Activated T-helper 1 cell treated with anti-CD3 and anti-CD28 coated beads, Interleukin-12 subunit alpha, Interleukin-12 subunit beta, Interleukin-2, Interleukin-4 antibody, amounts not matched to agents 30 ng/mL and 10 ng/mL and 1 ng/mL, durations not matched to agents 14 hours and 24 hours and 36 hours (primary cell): ENCODE data around the gene SLC16A2. TPM values are rescaled to one million over a fixed set of nuclear protein-coding genes. Genes with fewer than 3 reads are reported as not detected.

Experiments used
- DNase-seq: peaks from one replicate; pipeline ENCODE4 v3.0.0; 2021; ENCODE audit warnings: low spot score
- H3K27ac Mint-ChIP-seq: one replicate; pipeline ENCODE4 v1.8.0; 2021; ENCODE audit warnings: mild to moderate bottlenecking, mixed read lengths
- H3K27me3 Mint-ChIP-seq: one replicate; pipeline ENCODE4 v1.8.0; 2022; ENCODE audit warnings: mild to moderate bottlenecking, moderate library complexity, mixed read lengths; ENCODE audit not compliant: insufficient read depth
- H3K36me3 Mint-ChIP-seq: one replicate; pipeline ENCODE4 v1.8.0; 2021; ENCODE audit warnings: low read depth, mixed read lengths
- H3K4me1 Mint-ChIP-seq: one replicate; pipeline ENCODE4 v1.8.0; 2021; ENCODE audit warnings: low read depth, mixed read lengths
- H3K4me3 Mint-ChIP-seq: one replicate; pipeline ENCODE4 v1.8.0; 2021; ENCODE audit warnings: mild to moderate bottlenecking, moderate library complexity, mixed read lengths
- H3K9me3 Mint-ChIP-seq: one replicate; pipeline ENCODE4 v1.8.0; 2021; ENCODE audit warnings: mixed read lengths
- intact Hi-C: fragments of 100-400 bp; cut with micrococcal nuclease; formaldehyde crosslinking; loops from one replicate; pipeline ENCODE4 v1.15.1; 2024
- total RNA-seq: library from RNA; stranded (reverse); gene quantifications from 2 replicates; pipeline ENCODE4 v1.2.3, GENCODE V29; 2022

SLC16A2 gene
- total RNA-seq, result 0.08 and 0.20 TPM in 2 replicates

GRCh38 chrX:74421036-74421739, at the start of gene SLC16A2:
TSS of gene SLC16A2 (plus strand) at chrX:74421493. CDS start at chrX:74421638, 145 bp downstream.
- intact Hi-C loops, result no loop called here
- no peaks in the 10 kb centered on the region for H3K9me3 Mint-ChIP-seq
- DNase-seq, result no peak
- peaks cover 4% of the 10 kb centered on the region for H3K4me1 Mint-ChIP-seq
- H3K27ac Mint-ChIP-seq, result no peak within 1 kb of the TSS
- H3K27me3 Mint-ChIP-seq, result peaks cover 28% of the 10 kb centered on the region
- no peaks in the 10 kb centered on the region for H3K36me3 Mint-ChIP-seq
- peak within 1 kb of the TSS; percentile 70 for H3K4me3 Mint-ChIP-seq

- no peaks in the 10 kb centered on the region for H3K36me3 Mint-ChIP-seq
- H3K9me3 Mint-ChIP-seq, result no peaks in the 10 kb centered on the region
- H3K4me3 Mint-ChIP-seq, result no peak overlapping the region
- H3K27ac Mint-ChIP-seq, result no peak overlapping the region
- peaks cover 2% of the 10 kb centered on the region for H3K27me3 Mint-ChIP-seq
- intact Hi-C loops, result no loop called here
- no peaks in the 10 kb centered on the region for H3K4me1 Mint-ChIP-seq
- no peak for DNase-seq
Observed at GRCh38 chrX:74372272-74372671, 49.0 kb upstream of the SLC16A2 start.

GRCh38 chrX:74377282-74377681, 44.0 kb upstream of the SLC16A2 start:
- H3K9me3 Mint-ChIP-seq, result no peaks in the 10 kb centered on the region
- no peak overlapping the region for H3K27ac Mint-ChIP-seq
- intact Hi-C loops, result no loop called here
- H3K4me1 Mint-ChIP-seq, result no peaks in the 10 kb centered on the region
- peaks cover 2% of the 10 kb centered on the region for H3K27me3 Mint-ChIP-seq
- H3K36me3 Mint-ChIP-seq, result no peaks in the 10 kb centered on the region
- H3K4me3 Mint-ChIP-seq, result no peak overlapping the region
- DNase-seq, result no peak

GRCh38 chrX:74382613-74383012, 38.7 kb upstream of the SLC16A2 start:
- DNase-seq, result peak; percentile 7
- Mint-ChIP-seq H3K4me1 (no peaks in the 10 kb centered on the region), H3K27ac (no peak overlapping the region), H3K4me3 (no peak overlapping the region), H3K36me3 (no peaks in the 10 kb centered on the region), H3K9me3 (no peaks in the 10 kb centered on the region), H3K27me3 (no peaks in the 10 kb centered on the region)
- intact Hi-C loops, result loop anchor here (1.0 kb wide), 2 partner anchors 168 to 527 kb away; no protein-coding TSS in a partner anchor

GRCh38 chrX:74383611-74384010, 37.7 kb upstream of the SLC16A2 start:
- DNase-seq, result no peak
- H3K4me1 Mint-ChIP-seq, result no peaks in the 10 kb centered on the region
- intact Hi-C loops, result loop anchor here (1.0 kb wide), 1 partner anchor 167 kb away; no protein-coding TSS in a partner anchor
- no peaks in the 10 kb centered on the region for H3K36me3 Mint-ChIP-seq
- H3K27me3 Mint-ChIP-seq, result no peaks in the 10 kb centered on the region
- no peaks in the 10 kb centered on the region for H3K9me3 Mint-ChIP-seq
- H3K4me3 Mint-ChIP-seq, result no peak overlapping the region
- no peak overlapping the region for H3K27ac Mint-ChIP-seq

- H3K27ac Mint-ChIP-seq, result no peak overlapping the region
- no peaks in the 10 kb centered on the region for H3K9me3 Mint-ChIP-seq
- H3K27me3 Mint-ChIP-seq, result peaks cover 3% of the 10 kb centered on the region
- no peak overlapping the region for H3K4me3 Mint-ChIP-seq
- intact Hi-C loops, result no loop called here
- H3K36me3 Mint-ChIP-seq, result no peaks in the 10 kb centered on the region
- no peak for DNase-seq
- no peaks in the 10 kb centered on the region for H3K4me1 Mint-ChIP-seq
Observed at GRCh38 chrX:74389016-74389722, 32.1 kb upstream of the SLC16A2 start.

- DNase-seq, result no peak
- H3K27me3 Mint-ChIP-seq, result peaks cover 2% of the 10 kb centered on the region
- H3K27ac Mint-ChIP-seq, result no peak overlapping the region
- no peaks in the 10 kb centered on the region for H3K4me1 Mint-ChIP-seq
- intact Hi-C loops, result no loop called here
- no peaks in the 10 kb centered on the region for H3K9me3 Mint-ChIP-seq
- H3K36me3 Mint-ChIP-seq, result no peaks in the 10 kb centered on the region
- no peak overlapping the region for H3K4me3 Mint-ChIP-seq
Observed at GRCh38 chrX:74395556-74395955, 25.7 kb upstream of the SLC16A2 start.

- peaks cover 4% of the 10 kb centered on the region for H3K27me3 Mint-ChIP-seq
- H3K27ac Mint-ChIP-seq, result no peak overlapping the region
- intact Hi-C loops, result no loop called here
Observed at GRCh38 chrX:74405973-74406489, 15.3 kb upstream of the SLC16A2 start.

GRCh38 chrX:74408304-74408703, 13.0 kb upstream of the SLC16A2 start:
- Mint-ChIP-seq H3K36me3 (no peaks in the 10 kb centered on the region), H3K27ac (no peak overlapping the region), H3K4me3 (no peak overlapping the region), H3K9me3 (no peaks in the 10 kb centered on the region), H3K27me3 (no peaks in the 10 kb centered on the region), H3K4me1 (no peaks in the 10 kb centered on the region)
- intact Hi-C loops, result no loop called here
- DNase-seq, result no peak

More at GRCh38 chrX:74405973-74406489, 15.3 kb upstream of the SLC16A2 start:
- no peak for DNase-seq
- H3K4me3 Mint-ChIP-seq, result no peak overlapping the region
- H3K36me3 Mint-ChIP-seq, result no peaks in the 10 kb centered on the region
- H3K4me1 Mint-ChIP-seq, result no peaks in the 10 kb centered on the region
- H3K9me3 Mint-ChIP-seq, result no peaks in the 10 kb centered on the region

- Mint-ChIP-seq H3K4me3 (peak overlapping the region; percentile 61), H3K27me3 (peaks cover 28% of the 10 kb centered on the region), H3K4me1 (peaks cover 4% of the 10 kb centered on the region), H3K36me3 (no peaks in the 10 kb centered on the region), H3K27ac (no peak overlapping the region), H3K9me3 (no peaks in the 10 kb centered on the region)
- no peak for DNase-seq
- intact Hi-C loops, result no loop called here
Observed at GRCh38 chrX:74419864-74420195, 1.5 kb upstream of the SLC16A2 start.

- Mint-ChIP-seq H3K36me3 (no peaks in the 10 kb centered on the region), H3K9me3 (no peaks in the 10 kb centered on the region), H3K4me1 (peaks cover 4% of the 10 kb centered on the region), H3K4me3 (peak overlapping the region; percentile 70), H3K27me3 (peaks cover 28% of the 10 kb centered on the region), H3K27ac (no peak overlapping the region)
- intact Hi-C loops, result no loop called here
- no peak for DNase-seq
Observed at GRCh38 chrX:74420196-74421035, 877 bp upstream of the SLC16A2 start.

- Mint-ChIP-seq H3K27ac (no peak overlapping the region), H3K4me1 (peaks cover 4% of the 10 kb centered on the region), H3K4me3 (peak overlapping the region; percentile 7), H3K27me3 (peaks cover 28% of the 10 kb centered on the region), H3K36me3 (no peaks in the 10 kb centered on the region), H3K9me3 (no peaks in the 10 kb centered on the region)
- no peak for DNase-seq
- intact Hi-C loops, result no loop called here
Observed at GRCh38 chrX:74421740-74422352, 553 bp downstream of the SLC16A2 start.
